GM12878 (cell line): ENCODE data around the gene DDRGK1. TPM values are rescaled to one million over a fixed set of nuclear protein-coding genes. Genes with fewer than 3 reads are reported as not detected.

ENCODE experiments used
- ATAC-seq: fragments of 200-7000 bp; cut with Tn5 transposase; 3 replicates; pipeline ENCODE4 v1.9.1; 2020; ENCODE audit warnings: mild to moderate bottlenecking, moderate library complexity
- BruUV-seq: library from RNA; stranded (reverse); fragments of 400-500 nt; replicated peaks from 2 replicates; lab custom pipeline; 2021; lab: Mats Ljungman, UMichigan
- CTCF ChIA-PET: fragments of 300-600 bp; sonication (Branson Sonifier 250); formaldehyde crosslinking; extraction: SDS; loops from one replicate; lab custom pipeline; 2021; ENCODE audit warnings: inconsistent platforms; lab: Yijun Ruan, JAX
- POLR2A ChIA-PET: fragments of 350-600 bp; formaldehyde crosslinking; extraction: SDS; loops from one replicate; lab custom pipeline; 2021; ENCODE audit warnings: inconsistent platforms; lab: Charles Lee
- RAD21 ChIA-PET: fragments of 300-600 bp; sonication (Branson Sonifier 250); formaldehyde crosslinking; loops from one replicate; lab custom pipeline; 2023; ENCODE audit warnings: antibody characterized with exemption; ENCODE audit not compliant: unreplicated experiment; lab: Charles Lee
- SMC1A ChIA-PET: fragments of 300-600 bp; sonication (Branson Sonifier 250); formaldehyde crosslinking; loops from one replicate; lab custom pipeline; 2023; ENCODE audit not compliant: unreplicated experiment, uncharacterized antibody; lab: Charles Lee
- DNase-seq: peaks from one replicate; pipeline ENCODE4 v3.0.0-alpha.2; 2011; ENCODE audit warnings: low read depth, low spot score
- FAIRE-seq: peaks from 3 replicates; lab custom pipeline; 2011; peaks lifted over from hg19 to GRCh38; lab: Jason Lieb, UNC
- H2AFZ ChIP-seq: 2 replicates; pipeline ENCODE4 v1.6.0; 2011; ENCODE audit warnings: low read depth, low read length, control low read depth; ENCODE audit not compliant: control insufficient read depth
- H3K27ac ChIP-seq: 2 replicates; pipeline ENCODE4 v1.5.1; 2011; ENCODE audit warnings: control low read depth; ENCODE audit not compliant: control insufficient read depth, insufficient read depth
- H3K27me3 ChIP-seq, 2 experiments: replicated peaks in 1 of 2; 2 replicates each; pipeline versions ENCODE4 v1.6.0 to v1.6.1; 2011; ENCODE audit warnings: low read length in 1 of 2; ENCODE audit not compliant: control insufficient read depth in 2 of 2, insufficient read depth in 2 of 2
- H3K36me3 ChIP-seq, 2 experiments: 2 replicates each; pipeline ENCODE4 v1.5.1; 2011; ENCODE audit warnings: low read length in 1 of 2; ENCODE audit not compliant: control insufficient read depth in 2 of 2, insufficient read depth in 2 of 2
- H3K4me1 ChIP-seq: 2 replicates; pipeline ENCODE4 v1.6.1; 2011; ENCODE audit warnings: mild to moderate bottlenecking, low read length, moderate library complexity, mixed read lengths; ENCODE audit not compliant: control insufficient read depth, insufficient read depth
- H3K4me2 ChIP-seq: 2 replicates; pipeline ENCODE4 v1.6.0; 2011; ENCODE audit warnings: control low read depth; ENCODE audit not compliant: control insufficient read depth, insufficient read depth
- H3K4me3 ChIP-seq: fragments of 200-600 bp; sonication (generic); 2 replicates; pipeline ENCODE4 v1.5.1; 2016
- H3K79me2 ChIP-seq: 2 replicates; pipeline ENCODE4 v1.6.0; 2011; ENCODE audit warnings: low read length; ENCODE audit not compliant: control insufficient read depth, insufficient read depth
- H3K9ac ChIP-seq: 2 replicates; pipeline ENCODE4 v1.8.0; 2011; ENCODE audit warnings: low read length, control low read depth, mixed read lengths; ENCODE audit not compliant: control insufficient read depth, insufficient read depth
- H3K9me3 ChIP-seq: replicated peaks from 3 replicates; pipeline ENCODE4 v1.5.1; 2011; ENCODE audit warnings: mild to moderate bottlenecking, low read length; ENCODE audit not compliant: control insufficient read depth, insufficient read depth
- H4K20me1 ChIP-seq: 2 replicates; pipeline ENCODE4 v1.6.0; 2011; ENCODE audit not compliant: control insufficient read depth, insufficient read depth
- PKNOX1 ChIP-seq: fragments of 450-650 bp; IDR thresholded peaks from 2 replicates; pipeline ENCODE4 v1.6.1; 2016; ENCODE audit warnings: mild to moderate bottlenecking
- RELB ChIP-seq: fragments of 450-650 bp; IDR thresholded peaks from 2 replicates; pipeline ENCODE4 v1.6.1; 2017; ENCODE audit warnings: low read depth, mild to moderate bottlenecking, moderate library complexity
- TARDBP ChIP-seq: IDR thresholded peaks from 2 replicates; pipeline ENCODE4 v1.6.1; 2016; ENCODE audit warnings: borderline replicate concordance
- WGBS: methylation state at CpG from one replicate; pipeline ENCODE4 v1.1.6; 2016; ENCODE audit warnings: low lambda C conversion rate; ENCODE audit not compliant: insufficient replicate concordance, insufficient coverage; ENCODE audit errors: missing lambda C conversion rate; 5-methylcytosine and 5-hydroxymethylcytosine counted together
- in situ Hi-C: fragments of 300-500 bp; cut with MboI; formaldehyde crosslinking; loops from 9 replicates; pipeline ENCODE4 v1.14.3; 2018; ENCODE audit warnings: mixed read lengths
- intact Hi-C: fragments of 100-400 bp; cut with micrococcal nuclease; formaldehyde crosslinking; loops from one replicate; pipeline ENCODE4 v1.14.2; 2022; ENCODE audit not compliant: unreplicated experiment
- polyA plus RNA-seq, 11 experiments: library from polyadenylated mRNA; depleted of rRNA in 4 of 11; unstranded in 6 of 11; stranded (reverse) in 5 of 11; fragments of >200 nt; fragmentation: Nextera tagmentation in 4 of 11; fragmentation: Illumina TruSeq in 1 of 11; extraction: Ambion mirVana in 4 of 11; extraction: Trizol in 1 of 11; gene quantifications; 1 replicate in 1 of 11; 2 replicates in 10 of 11; pipeline versions ENCODE4 v1.2.1 to v1.2.3, GENCODE V29; 2011 to 2016; ENCODE audit warnings: inconsistent platforms in 2 of 11, missing spikeins in 2 of 11, low read depth in 1 of 11
- total RNA-seq, 4 experiments: library from RNA; depleted of rRNA in 3 of 4; stranded (reverse); fragments of >200 nt in 3 of 4; fragmentation: Illumina TruSeq in 1 of 4; extraction: Trizol in 1 of 4; gene quantifications; 2 replicates each; pipeline versions ENCODE4 v1.2.1 to v1.2.3, GENCODE V29; 2013 to 2021

The DDRGK1 gene
- total and polyA plus RNA-seq, 10 of the 15 experiments (the other 5 are each of a cell fraction or from before 2014, with no cell fraction given), result 4.0 to 55.2 (median 39.7) TPM

- TF ChIP-seq PKNOX1 (no peak), TARDBP (no peak)
Observed at GRCh38 chr20:3164763-3165410, 39.6 kb downstream of the DDRGK1 start (continued).

- intact Hi-C loops, result no loop called here
- Histone ChIP-seq H3K9ac (no peak overlapping the region), H2AFZ (no peak overlapping the region), H3K9me3 (no peaks in the 10 kb centered on the region), H3K36me3 (no peaks in the 10 kb centered on the region), H3K79me2 (peaks cover 9% of the 10 kb centered on the region), H3K4me1 (no peaks in the 10 kb centered on the region), H3K4me2 (no peak overlapping the region), H3K27ac (no peak overlapping the region), H4K20me1 (0 out of 2 replicates have a peak, but pooled peaks cover 3% of the 10 kb centered on the region), H3K27me3 (peaks cover 1 to 3% of the 10 kb centered on the region in 2 experiments; a peak in 3 of 4 replicates), H3K4me3 (no peak overlapping the region)
- ChIA-PET CTCF (no interaction called here), POLR2A (no interaction called here), RAD21 (no interaction called here), SMC1A (no interaction called here)
- 61% methylated on average over 16 of the region's 32 CpGs for WGBS
- DNase-seq (no peak), ATAC-seq (no peak), FAIRE-seq (no peak)
- in situ Hi-C loops, result no loop called here
- no TSS peak for BruUV-seq
- TF ChIP-seq RELB, result no peak
Observed at GRCh38 chr20:3164043-3164762, 40.3 kb downstream of the DDRGK1 start.
